ENCODE results near the gene GULP1. TPM values are rescaled to one million over a fixed set of nuclear protein-coding genes. Genes with fewer than 3 reads are reported as not detected.
A peak's percentile ranks its signal among the peaks of the same experiment; 100 is the strongest.
"Not testable (repeated sequence)": the region's sequence is repeated elsewhere in the genome, so short reads cannot be mapped to it uniquely, and the experiment has no call there.

GULP1 gene
- total RNA-seq, 1 donor from 2014 or later = 2.6 TPM

GRCh38 chr2:188292348-188293239 lies 920 bp downstream of the GULP1 start:
- peak in 1 of 2 donors; percentile 85 for DNase-seq (ENCODE audit: low read depth in 2 of 2)

- DNase-seq (ENCODE audit: low read depth in 2 of 2) = peak in 1 of 2 donors; percentile 85
Observed at GRCh38 chr2:188293601-188294351, 2.1 kb downstream of the GULP1 start.

GRCh38 chr2:188294352-188294926 lies 2.8 kb downstream of the GULP1 start:
- peak in 1 of 2 donors; percentile 39 for DNase-seq (ENCODE audit: low read depth in 2 of 2)

GRCh38 chr2:188295067-188295685 lies 3.5 kb downstream of the GULP1 start:
- no peak for DNase-seq (ENCODE audit: low read depth in 2 of 2)

GRCh38 chr2:188297978-188298377 lies 6.3 kb downstream of the GULP1 start:
- no peak for DNase-seq (ENCODE audit: low read depth in 2 of 2)

GRCh38 chr2:188298937-188299371 lies 7.3 kb downstream of the GULP1 start:
- not testable (repeated sequence) for DNase-seq (ENCODE audit: low read depth in 2 of 2)

- peak in 1 of 2 donors; percentile 39 for DNase-seq (ENCODE audit: low read depth in 2 of 2)
Observed at GRCh38 chr2:188303363-188304031, 11.8 kb downstream of the GULP1 start.

- DNase-seq (ENCODE audit: low read depth in 2 of 2) = no peak
Observed at GRCh38 chr2:188305271-188305670, 13.6 kb downstream of the GULP1 start.

- DNase-seq (ENCODE audit: low read depth in 2 of 2) = no peak
Observed at GRCh38 chr2:188306271-188306670, 14.6 kb downstream of the GULP1 start.

GRCh38 chr2:188307850-188308283 lies 16.2 kb downstream of the GULP1 start:
- no peak for DNase-seq (ENCODE audit: low read depth in 2 of 2)

GRCh38 chr2:188308483-188308882 lies 16.8 kb downstream of the GULP1 start:
- no peak for DNase-seq (ENCODE audit: low read depth in 2 of 2)

GRCh38 chr2:188309364-188309763 lies 17.7 kb downstream of the GULP1 start:
- DNase-seq (ENCODE audit: low read depth in 2 of 2) = no peak

- DNase-seq (ENCODE audit: low read depth in 2 of 2) = peak in 1 of 2 donors; percentile 67
Observed at GRCh38 chr2:188314314-188315054, 22.8 kb downstream of the GULP1 start.

GRCh38 chr2:188315750-188316149 lies 24.1 kb downstream of the GULP1 start:
- DNase-seq (ENCODE audit: low read depth in 2 of 2) = peak in 1 of 2 donors; percentile 52

GRCh38 chr2:188316342-188316741 lies 24.7 kb downstream of the GULP1 start:
- no peak for DNase-seq (ENCODE audit: low read depth in 2 of 2)

- DNase-seq (ENCODE audit: low read depth in 2 of 2) = no peak
Observed at GRCh38 chr2:188316791-188317423, 25.2 kb downstream of the GULP1 start.

- DNase-seq (ENCODE audit: low read depth in 2 of 2) = peak in 1 of 2 donors; percentile 12
Observed at GRCh38 chr2:188318161-188318749, 26.6 kb downstream of the GULP1 start.

GRCh38 chr2:188319838-188320237 lies 28.2 kb downstream of the GULP1 start:
- no peak for DNase-seq (ENCODE audit: low read depth in 2 of 2)

- DNase-seq (ENCODE audit: low read depth in 2 of 2) = peak in 1 of 2 donors; percentile 62
Observed at GRCh38 chr2:188320861-188321260, 29.2 kb downstream of the GULP1 start.
